GM21526 (cell line): ENCODE results near the gene HEXA.
"Not testable (repeated sequence)": the region's sequence is repeated elsewhere in the genome, so short reads cannot be mapped to it uniquely, and the experiment has no call there.

Experiments used
- ATAC-seq: cut with Tn5 transposase; IDR thresholded peaks from one replicate; pipeline ENCODE4 v1.9.1; 2021; ENCODE audit warnings: moderate library complexity; ENCODE audit not compliant: unreplicated experiment, low FRiP score

HEXA gene

DNA sequence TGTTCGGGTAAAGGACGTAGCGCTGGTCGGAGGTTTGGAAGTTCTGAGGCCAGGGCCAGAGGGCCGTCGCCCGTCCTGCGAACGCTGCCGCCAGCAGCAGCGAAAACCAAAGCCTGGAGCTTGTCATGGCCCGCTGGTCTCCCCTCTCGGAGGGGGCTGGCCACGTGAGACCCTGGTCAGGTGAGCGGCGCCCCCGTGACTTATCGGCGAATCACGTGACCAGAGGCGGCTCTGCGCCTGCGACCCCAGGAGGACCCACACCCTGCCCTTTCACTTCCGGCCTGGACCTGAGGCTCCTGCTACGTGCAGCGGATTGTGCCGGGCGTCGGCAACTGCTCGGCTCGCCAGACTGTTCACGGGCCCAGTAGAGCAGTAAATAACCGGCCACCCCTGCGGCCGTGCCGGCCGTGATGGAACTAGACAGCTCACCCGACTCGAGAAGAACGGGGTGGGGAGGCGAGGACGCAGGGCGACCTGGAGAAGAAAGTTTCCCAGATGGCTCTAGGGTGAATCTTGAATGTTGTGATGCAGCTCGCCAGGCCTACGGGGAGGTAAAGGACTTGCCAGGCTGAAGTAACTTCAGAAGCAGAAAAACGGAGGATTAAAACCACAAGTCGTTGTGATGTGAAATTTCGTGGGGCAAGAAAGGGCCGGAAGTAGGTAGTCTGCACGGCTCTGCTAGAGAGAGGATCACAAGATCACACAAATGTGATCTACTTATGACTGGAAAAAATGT is at the start of gene HEXA:
TSS of gene HEXA (minus strand) at position 169 of the 736 bp plus-strand sequence. CDS start at position 127, 42 bp downstream.
- ATAC-seq: peak; percentile 82

DNA sequence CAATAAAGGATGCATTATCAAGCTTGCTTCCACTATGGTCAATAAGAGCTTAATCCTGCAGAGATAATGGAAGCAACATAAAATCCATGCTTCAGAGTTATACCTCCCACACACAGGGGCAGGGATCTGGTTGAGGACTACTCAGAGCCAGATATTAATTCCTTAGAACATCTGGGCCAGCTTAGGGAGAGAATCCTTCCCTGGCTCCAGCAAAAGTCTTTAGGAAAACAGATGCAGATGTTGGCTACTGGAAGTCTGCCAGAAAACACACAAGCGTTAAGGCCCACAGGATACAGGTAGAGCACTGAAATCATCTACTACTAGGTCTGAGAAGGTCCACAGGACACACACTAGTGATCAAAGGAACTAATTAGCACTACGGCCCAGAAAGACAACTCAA is 47.4 kb upstream of the HEXA start:
- no peak for ATAC-seq

- no peak for ATAC-seq
Observed at GRCh38 chr15:72421484-72421883, 45.7 kb upstream of the HEXA start.

DNA sequence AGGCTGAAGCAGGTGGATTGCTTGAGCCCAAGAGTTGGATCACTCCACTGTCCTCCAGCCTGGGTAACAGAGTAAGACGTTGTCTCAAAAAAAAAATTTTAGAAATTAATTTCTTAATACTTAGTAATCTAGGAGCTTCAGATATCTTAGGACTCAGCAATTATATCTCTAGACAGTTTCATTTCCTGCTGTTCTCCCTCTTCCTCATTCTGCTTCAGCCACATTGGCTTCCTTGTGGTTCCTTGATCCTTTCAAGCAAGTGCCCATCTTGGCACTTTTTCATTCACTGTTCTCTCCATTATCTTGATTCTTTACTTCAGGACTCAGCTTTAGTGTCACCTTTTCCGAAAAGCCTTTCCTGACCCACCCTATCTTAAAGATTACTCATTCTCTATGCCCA is 44.8 kb upstream of the HEXA start:
- ATAC-seq: no peak

GRCh38 chr15:72419768-72420167 is 44.0 kb upstream of the HEXA start:
- not testable (repeated sequence) for ATAC-seq

GRCh38 chr15:72415304-72415703 is 39.5 kb upstream of the HEXA start:
- ATAC-seq: no peak

DNA sequence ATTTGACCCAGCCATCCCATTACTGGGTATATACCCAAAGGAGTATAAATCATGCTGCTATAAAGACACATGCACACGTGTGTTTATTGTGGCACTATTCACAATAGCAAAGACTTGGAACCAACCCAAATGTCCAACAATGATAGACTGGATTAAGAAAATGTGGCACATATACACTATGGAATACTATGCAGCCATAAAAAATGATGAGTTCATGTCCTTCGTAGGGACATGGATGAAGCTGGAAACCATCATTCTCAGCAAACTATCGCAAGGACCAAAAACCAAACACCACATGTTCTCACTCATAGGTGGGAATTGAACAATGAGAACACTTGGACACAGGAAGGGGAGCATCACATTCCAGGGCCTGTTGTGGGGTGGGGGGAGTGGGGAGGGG is 37.5 kb upstream of the HEXA start:
- ATAC-seq: not testable (repeated sequence)

- no peak for ATAC-seq
Observed at GRCh38 chr15:72411544-72411943, 35.7 kb upstream of the HEXA start.

DNA sequence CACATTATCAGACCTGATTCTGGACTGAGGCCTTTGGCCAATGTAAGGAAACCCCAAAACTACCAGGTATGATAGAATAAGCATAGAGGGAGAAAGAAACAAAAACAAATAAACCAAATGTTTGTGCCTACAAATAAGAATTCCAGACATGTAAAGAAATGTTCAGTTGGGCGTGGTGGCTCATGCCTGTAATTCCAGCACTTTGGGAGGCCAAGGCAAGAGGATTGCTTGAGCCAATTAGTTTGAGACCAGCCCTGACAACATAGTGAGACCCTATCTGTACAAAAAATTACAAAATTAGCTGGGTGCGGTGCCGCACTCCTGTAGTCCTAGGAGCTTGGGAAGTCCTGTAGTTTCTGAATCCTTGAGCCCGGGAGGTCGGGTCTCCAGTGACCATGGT is 35.3 kb upstream of the HEXA start:
- ATAC-seq: no peak

GRCh38 chr15:72406936-72407335 is 31.1 kb upstream of the HEXA start:
- ATAC-seq: no peak

- ATAC-seq: no peak
Observed at GRCh38 chr15:72404841-72405240, 29.0 kb upstream of the HEXA start.

DNA sequence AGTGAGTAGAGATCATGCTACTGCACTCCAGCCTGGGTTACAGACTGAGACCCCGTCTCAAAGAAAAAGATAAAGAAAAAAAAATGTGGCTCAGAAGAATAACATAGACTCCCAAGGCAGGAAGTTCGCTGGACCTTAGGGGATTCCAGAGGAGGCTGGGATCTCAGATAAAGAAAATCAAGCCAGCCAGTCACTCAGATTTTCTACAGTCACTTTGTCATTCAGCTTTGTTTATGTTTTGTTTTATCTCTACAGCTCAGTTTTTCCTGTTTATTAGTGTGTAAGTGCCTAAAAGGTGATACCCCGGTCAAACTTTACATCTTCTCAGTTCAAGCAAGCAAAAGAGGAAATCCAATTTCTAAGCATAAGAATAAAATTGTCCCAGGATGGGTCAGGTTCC is 28.5 kb upstream of the HEXA start:
- ATAC-seq: no peak

DNA sequence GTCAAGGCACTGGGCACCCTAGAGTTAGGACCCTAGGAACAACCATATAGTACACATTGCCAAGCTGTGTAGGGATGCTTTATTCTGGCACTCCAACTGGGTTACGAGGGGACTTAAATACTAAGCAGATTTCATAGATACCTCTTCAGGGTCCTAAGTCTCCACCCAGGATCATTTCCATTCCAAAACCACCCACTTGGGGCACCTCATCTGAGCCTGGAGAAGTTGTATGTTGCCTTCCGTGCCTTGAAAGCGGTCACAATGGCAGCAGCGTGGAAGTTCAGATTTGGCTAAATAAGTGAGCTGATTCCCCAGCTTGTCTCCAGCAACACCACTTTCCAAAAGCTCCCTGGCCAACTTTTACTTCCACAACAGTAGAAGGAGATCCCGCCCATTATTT is 26.9 kb upstream of the HEXA start:
- ATAC-seq: no peak

DNA sequence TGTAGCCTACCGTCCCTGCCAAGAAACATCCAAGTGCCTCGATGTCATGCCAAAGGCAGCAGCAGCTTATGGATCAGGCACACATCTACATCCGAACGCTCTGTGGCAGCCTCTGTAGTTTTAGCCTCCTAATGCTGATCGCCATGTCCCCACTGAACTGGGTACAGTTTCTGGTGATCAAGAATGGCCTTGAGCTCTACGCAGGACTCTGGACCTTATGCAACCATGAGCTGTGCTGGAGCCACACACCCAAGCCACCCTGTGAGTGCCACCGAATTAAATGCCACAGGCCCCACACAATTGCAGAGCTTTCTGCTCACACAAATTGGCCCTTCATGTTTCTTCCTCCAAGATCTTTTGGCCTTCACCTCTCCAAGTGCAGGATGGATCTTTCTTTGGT is 22.8 kb upstream of the HEXA start:
- no peak for ATAC-seq

GRCh38 chr15:72397796-72398588 is 22.2 kb upstream of the HEXA start, which contains the start of gene TMEM202:
Gene TMEM202 (plus strand): TSS chr15:72398305. CDS start chr15:72398327, 22 bp downstream.
- ATAC-seq: no peak

- not testable (repeated sequence) for ATAC-seq
Observed at GRCh38 chr15:72396331-72396730, 20.5 kb upstream of the HEXA start.

DNA sequence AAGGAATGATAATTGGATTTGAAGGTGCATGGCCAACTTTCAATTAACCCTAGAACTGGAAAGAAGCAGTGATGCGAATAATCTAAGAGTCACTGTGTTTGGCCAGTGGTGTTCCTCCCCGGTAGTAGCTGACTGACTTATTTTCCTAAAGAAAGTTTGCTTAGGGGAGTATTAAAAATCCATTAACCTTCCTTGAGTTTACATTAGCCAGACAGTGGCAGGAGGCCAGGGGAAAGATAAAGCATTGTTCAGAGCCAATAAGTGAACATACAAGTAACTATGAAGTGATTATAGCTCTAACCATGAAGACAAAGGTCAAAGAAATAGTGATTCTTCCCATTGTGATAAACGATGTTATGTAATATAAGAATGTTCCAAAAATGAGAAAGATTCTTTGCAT is 13.4 kb upstream of the HEXA start:
- ATAC-seq: no peak

DNA sequence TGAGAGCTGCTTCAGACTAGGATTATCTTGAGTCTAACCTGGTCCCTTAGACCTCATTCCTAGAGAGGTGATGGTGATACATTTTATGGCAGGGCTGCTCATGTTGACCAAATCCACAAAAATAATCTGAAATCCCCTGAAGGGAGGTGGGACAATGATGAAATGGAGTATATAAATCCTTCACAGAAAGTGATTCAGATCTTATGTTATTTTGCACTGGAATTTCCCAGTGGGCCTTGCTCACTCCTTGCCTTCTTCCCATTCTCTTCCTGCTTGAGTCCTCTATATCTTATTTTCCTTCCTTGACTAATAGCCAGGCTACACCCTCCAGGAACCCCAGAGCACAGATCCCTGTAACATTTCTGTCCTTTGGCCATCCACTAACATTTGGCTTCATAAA is 11.9 kb upstream of the HEXA start:
- ATAC-seq: no peak

DNA sequence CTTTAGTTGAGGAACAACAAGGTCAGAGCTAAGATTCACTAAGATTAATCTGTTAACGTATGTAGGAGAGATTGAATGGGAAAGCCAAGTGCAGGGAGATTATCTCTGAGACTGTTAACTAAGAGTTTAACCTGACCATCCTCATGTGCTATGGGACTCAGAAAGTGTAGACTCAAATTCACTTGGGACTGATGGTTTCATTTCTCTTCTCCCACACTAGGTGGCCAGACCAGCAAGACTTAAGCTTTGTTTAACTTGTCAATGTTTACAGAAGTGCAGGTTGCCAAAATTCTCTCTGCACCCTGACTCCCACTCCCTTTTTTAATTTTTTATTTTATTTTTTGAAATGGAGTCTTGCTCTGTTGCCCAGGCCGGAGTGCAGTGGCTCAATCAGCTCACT is 6.3 kb upstream of the HEXA start:
- no peak for ATAC-seq

GRCh38 chr15:72380743-72381142 is 4.9 kb upstream of the HEXA start:
- no peak for ATAC-seq

DNA sequence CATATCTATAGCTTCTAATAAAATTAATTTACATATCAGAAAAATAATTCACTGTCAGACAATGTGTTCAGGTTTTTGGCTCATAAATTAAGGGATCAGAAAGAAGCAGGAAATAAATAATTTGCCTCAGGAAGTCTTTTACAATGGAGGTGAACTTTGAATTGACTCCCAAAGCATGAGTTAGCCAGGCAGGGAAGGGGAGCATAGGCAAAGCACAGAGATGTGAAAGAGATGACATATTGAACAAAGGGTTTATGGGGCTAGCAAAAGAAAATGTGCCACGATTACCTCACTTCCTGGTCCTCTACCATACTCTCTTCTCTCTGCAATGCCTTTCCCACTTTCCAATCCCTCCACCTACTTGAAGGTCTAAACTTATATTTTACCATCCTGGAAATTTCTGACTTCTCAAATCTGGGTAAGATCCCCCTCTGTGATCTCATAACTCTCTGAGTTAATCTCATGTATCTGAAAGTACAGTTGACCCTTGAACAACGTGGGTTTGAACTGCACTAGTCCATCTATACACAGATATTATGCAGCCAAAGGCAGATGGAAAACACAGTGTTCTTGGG is 4.1 kb upstream of the HEXA start:
- ATAC-seq: no peak
